ENCODE measurements around the gene REEP3.
"Not testable (repeated sequence)": the region's sequence is repeated elsewhere in the genome, so short reads cannot be mapped to it uniquely, and the experiment has no call there.

REEP3 gene

DNA sequence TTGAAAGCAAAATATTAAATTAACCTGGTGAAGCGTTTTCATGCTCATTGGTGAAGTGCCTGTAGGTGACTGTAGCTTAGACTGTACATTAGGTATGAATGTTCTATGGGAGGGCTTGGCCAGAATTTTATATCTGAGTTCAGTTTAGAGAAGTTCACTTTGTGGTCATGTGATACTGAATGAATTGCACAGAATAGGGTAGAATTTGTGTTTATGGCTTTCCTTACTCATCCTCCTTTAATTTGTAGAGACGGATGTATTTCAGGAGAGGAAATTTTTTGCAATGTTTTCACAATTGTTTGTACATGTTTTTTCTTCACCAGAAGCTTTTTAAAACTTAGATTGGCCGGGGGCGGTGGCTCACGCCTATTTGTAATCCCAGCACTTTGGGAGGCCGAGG lies 32.3 kb downstream of the REEP3 start:
- no peak for DNase-seq

GRCh38 chr10:63554657-63555056 lies 33.5 kb downstream of the REEP3 start:
- no peak for DNase-seq

GRCh38 chr10:63555330-63555729 lies 34.1 kb downstream of the REEP3 start:
- DNase-seq, result no peak

DNA sequence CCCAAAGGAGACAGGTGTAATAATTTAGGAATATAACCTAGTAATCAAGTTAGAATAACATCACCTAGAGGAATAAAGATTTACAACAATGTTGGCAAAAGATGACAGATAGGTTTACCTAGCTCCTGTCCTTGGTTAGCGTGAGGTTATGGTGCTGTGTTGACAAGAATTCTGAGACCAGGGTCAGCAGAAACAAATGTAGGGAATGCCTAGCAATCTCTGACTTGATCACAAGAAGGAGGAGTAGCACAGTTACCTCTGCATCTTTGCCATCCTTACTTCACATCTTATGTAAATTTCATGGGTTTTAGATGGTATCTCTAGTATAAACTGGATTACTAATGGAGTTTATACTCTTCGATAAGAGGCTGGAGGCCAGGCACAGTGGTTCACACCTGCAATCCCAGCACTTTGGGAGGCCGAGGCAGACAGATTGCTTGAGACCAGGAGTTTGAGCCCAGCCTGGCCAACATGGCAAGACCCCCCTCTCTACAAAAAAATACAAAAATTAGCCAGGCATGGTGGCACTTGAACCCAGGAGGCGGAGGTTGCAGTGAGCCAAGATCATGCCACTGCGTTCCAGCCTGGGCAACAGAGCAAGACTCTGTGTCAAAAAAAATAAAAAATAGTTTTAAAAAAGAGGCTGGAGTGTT lies 37.1 kb downstream of the REEP3 start:
- DNase-seq, result no peak

DNA sequence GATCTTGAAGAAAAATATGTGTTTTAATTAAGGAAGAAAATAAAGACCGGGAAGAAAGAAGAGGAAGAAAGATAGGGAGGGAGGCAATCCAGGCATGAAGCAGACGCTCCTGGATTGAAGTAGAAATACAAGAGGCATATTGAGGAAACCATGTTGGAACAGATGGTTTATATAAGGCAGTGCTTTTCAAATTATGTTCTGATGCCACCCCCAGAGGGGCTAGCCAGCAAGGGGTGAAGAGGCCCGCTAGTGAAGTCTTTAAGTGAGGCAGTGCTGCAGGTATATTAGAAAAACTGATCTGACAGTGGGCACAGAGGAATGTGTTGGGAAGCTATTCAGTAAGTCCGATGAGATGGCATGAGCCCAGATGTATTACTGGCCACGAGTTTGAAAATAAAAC lies 40.1 kb downstream of the REEP3 start:
- DNase-seq, result no peak

DNA sequence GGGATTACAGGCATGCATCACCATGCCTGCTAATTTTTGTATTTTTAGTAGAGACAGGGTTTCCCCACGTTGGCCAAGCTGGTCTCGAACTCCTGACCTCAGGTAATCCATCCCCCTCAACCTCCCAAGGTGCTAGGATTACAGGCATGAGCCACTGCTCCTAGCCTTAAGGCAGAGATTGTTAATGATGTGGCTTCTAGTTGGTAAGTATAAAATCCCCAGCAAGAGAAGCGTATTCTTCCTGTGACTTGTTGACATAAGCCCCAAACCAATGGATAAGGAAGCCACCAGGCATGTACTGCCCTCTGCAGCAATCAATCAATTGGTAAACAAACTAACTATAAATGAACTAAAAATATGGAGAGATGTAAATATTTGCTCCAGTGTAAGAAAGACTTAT lies 41.2 kb downstream of the REEP3 start:
- no peak for DNase-seq

GRCh38 chr10:63562857-63563256 lies 41.7 kb downstream of the REEP3 start:
- DNase-seq, result no peak

- DNase-seq, result no peak
These were observed 42.4 kb downstream of the REEP3 start for GRCh38 chr10:63563623-63564022.

- DNase-seq, result not testable (repeated sequence)
These were observed 43.5 kb downstream of the REEP3 start for GRCh38 chr10:63564731-63565130.

DNA sequence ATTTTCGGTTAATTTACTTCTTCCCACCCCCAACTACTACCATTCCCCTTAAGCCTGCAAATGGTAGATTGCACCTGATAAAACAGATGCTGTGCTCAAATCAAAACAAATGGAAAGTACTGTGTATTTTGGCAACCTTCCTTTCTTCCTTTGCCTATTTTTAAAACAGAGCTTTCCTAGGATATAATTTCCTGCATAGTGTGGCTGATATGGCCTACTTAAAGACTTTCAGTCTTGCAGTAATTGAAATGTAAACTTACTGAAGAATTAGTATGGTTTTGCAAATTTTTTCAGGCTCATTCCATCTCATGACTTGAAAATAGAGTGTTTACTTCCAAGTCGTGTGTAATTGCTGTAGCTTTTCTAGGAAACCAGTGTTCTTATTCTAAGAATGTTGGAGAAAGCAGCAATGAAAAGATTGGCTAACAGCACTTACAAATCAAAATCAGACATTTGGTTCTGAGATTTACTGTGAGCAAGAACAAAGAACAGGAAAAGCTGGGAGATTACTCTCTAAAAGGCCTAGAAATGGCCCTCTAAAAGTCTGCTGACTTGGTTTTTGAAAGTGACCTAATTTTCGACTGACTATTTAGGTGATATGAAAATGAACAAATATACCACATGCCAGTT lies 52.0 kb downstream of the REEP3 start:
- DNase-seq, result no peak

- no peak for DNase-seq
These were observed 52.8 kb downstream of the REEP3 start for GRCh38 chr10:63574011-63574410.

- DNase-seq, result no peak
These were observed 55.3 kb downstream of the REEP3 start for GRCh38 chr10:63576501-63576900.

GRCh38 chr10:63578501-63578900 lies 57.3 kb downstream of the REEP3 start:
- DNase-seq, result no peak

- DNase-seq, result no peak
These were observed 58.3 kb downstream of the REEP3 start for GRCh38 chr10:63579371-63580014.

GRCh38 chr10:63582690-63583089 lies 61.5 kb downstream of the REEP3 start:
- DNase-seq, result no peak

DNA sequence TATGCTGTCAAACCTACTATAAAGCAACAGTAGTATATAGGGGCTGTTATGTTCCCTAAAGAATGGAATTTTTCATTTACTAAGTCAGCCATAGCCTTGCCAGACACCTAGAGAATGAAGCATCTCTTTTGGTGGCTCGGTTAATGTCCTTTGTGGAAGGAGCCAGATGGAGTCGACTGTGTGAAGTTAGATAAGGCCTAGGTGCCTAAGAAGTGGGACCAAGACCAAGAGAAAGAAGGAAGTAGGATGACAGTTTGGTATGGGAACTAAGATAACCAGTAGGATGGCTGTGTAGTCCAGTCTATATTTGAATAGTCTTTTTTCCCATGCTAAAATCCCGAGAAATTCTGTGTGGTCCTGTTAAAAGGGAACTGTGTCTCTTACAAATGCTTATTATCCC lies 62.2 kb downstream of the REEP3 start:
- DNase-seq, result no peak

GRCh38 chr10:63583909-63584724 lies 62.9 kb downstream of the REEP3 start:
- no peak for DNase-seq

GRCh38 chr10:63584725-63585035 lies 63.5 kb downstream of the REEP3 start:
- DNase-seq, result no peak

DNA sequence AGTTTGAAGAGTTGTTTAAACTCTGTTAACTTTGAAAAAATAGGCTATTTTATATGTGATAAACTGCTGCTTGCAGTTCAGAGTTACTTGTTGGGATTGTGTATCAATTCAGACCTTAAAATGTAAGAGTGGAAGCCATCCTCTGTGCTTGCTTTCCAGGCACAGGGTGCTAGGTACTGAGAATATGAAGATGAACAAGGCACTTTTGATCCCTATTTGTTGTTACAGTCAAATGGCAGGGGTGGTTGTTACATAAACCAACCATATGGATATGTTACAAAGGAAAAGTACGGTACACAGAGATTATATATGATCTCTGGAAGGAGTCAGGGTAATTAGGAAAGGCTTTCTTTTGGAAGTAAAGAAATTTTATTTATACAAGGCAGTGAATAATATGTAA lies 63.8 kb downstream of the REEP3 start:
- no peak for DNase-seq

- no peak for DNase-seq
These were observed 64.8 kb downstream of the REEP3 start for GRCh38 chr10:63586043-63586442.

DNA sequence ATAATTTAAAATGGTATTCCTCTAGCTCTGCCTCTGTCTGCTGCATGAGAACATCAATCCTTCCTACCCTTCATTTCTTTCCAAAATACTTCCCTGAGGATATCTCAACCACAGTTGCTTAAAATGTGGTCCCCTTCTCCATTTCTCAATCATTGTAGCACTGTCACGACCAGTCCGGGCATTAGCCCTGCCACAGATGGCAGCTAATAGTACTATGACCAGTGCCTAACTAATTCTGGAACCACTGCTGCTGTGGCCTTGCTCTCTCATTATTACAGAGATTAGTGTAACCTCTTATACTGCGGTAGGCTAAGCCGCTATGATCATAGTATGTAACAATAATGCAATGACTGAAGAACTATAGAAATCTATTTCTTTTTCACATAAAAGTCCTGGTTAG lies 66.0 kb downstream of the REEP3 start:
- DNase-seq, result no peak

- DNase-seq, result no peak
These were observed 67.4 kb downstream of the REEP3 start for GRCh38 chr10:63588436-63589167.

All from NCI-H187 treated with DMSO at 0.1 percent for 48 hours (cell line).